Mammary epithelial cell (primary cell): ENCODE measurements around the gene ZSCAN22.

Experiments
- EZH2 ChIP-seq: IDR thresholded peaks from 2 replicates; pipeline ENCODE4 v1.6.1; 2012; ENCODE audit warnings: low read length, inconsistent platforms, borderline replicate concordance
- TF ChIP-seq, protein P1 (sequence below), 2 donors: IDR thresholded peaks in 1 of 2; conservative IDR thresholded peaks in 1 of 2; 2 replicates each; pipeline ENCODE4 v1.5.1; 2011 to 2012; ENCODE audit warnings: inconsistent platforms in 2 of 2, low read length in 2 of 2, mild to moderate bottlenecking in 2 of 2, control low read depth in 1 of 2, low read depth in 1 of 2; ENCODE audit not compliant: insufficient read depth in 1 of 2; ENCODE audit errors: extremely low read depth in 1 of 2

DNA sequence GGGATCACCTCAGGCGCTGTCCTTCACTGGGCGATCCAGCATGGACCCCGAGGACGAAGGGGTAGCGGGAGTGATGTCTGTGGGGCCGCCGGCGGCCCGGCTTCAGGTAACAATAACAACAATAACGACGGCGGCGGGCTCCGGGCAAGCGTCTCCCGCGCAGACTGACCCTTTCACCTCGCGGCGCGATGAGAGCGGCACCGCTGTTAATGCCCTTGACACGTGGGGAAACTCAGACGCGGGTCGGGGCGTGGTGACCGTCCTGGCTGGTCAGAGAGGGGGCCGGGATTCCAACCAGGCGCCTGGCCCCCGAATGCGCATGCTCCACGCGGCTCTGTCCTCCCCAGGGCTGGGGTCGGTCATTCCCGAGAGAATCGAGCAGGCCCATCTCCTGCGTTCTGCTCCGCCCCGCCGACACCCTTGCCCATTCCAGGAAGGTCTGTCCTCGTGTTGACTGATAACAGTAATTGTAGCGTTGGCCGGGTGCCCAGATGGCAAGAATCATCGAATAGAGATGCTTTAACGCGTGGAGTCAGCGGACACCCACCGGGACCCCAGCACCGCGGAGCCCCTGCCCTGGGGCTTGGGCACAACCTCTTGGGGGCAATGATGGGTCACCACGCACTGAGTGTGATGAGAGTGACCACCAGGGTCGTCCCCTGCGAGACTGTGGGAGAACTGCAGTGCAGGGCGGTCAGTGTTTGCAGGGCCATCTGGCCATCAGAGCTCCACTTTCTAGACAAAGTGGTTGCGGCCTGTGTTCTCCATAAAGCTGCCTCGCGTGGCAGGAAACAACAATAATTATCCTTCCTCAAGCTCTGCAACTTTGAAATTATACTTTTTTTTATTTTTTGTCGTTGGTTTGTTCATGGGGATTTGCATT, 47.5 kb upstream of the ZSCAN22 start:
- TF ChIP-seq EZH2: no peak
- TF ChIP-seq, protein P1, sequence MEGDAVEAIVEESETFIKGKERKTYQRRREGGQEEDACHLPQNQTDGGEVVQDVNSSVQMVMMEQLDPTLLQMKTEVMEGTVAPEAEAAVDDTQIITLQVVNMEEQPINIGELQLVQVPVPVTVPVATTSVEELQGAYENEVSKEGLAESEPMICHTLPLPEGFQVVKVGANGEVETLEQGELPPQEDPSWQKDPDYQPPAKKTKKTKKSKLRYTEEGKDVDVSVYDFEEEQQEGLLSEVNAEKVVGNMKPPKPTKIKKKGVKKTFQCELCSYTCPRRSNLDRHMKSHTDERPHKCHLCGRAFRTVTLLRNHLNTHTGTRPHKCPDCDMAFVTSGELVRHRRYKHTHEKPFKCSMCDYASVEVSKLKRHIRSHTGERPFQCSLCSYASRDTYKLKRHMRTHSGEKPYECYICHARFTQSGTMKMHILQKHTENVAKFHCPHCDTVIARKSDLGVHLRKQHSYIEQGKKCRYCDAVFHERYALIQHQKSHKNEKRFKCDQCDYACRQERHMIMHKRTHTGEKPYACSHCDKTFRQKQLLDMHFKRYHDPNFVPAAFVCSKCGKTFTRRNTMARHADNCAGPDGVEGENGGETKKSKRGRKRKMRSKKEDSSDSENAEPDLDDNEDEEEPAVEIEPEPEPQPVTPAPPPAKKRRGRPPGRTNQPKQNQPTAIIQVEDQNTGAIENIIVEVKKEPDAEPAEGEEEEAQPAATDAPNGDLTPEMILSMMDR (conservative IDR thresholded peaks at IDR 0.05 in 1 of 2, IDR thresholded peaks at IDR 0.05 in 1 of 2; ENCODE audit: extremely low read depth in 1 of 2, insufficient read depth in 1 of 2, low read depth in 1 of 2, low read length in 2 of 2): no peak
